Spleen (tissue), 7 donors: ENCODE results near the gene SLC39A11.

Experiments
- CTCF ChIP-seq, 11 experiments: fragments of 200-600 bp in 7 of 11; fragments of 450-650 bp in 4 of 11; sonication (generic) in 4 of 11; IDR thresholded peaks in 8 of 11; conservative IDR thresholded peaks in 3 of 11; 1 replicate in 7 of 11; 2 replicates in 4 of 11; pipeline versions ENCODE4 v1.4.0 to v1.8.0; 2016 to 2021; ENCODE audit warnings: antibody characterized with exemption in 11 of 11, inconsistent platforms in 4 of 11, mild to moderate bottlenecking in 1 of 11
- POLR2A ChIP-seq, 3 donors: fragments of 450-650 bp; IDR thresholded peaks; one replicate each; pipeline ENCODE4 v1.5.1; 2017; ENCODE audit warnings: antibody characterized with exemption in 3 of 3, mild to moderate bottlenecking in 1 of 3
- donor health status: DM: no; HTN: no; CAD: no; lungs with moderate emphysema.
- donor health status: DM: no; HTN: no; CAD: no.
- donor health status: DM: no; HTN: no; CAD: no.

- TF ChIP-seq CTCF (IDR thresholded peaks at IDR 0.05 in 8 of 11, conservative IDR thresholded peaks at IDR 0.05 in 3 of 11) (no peak), POLR2A (IDR thresholded peaks at IDR 0.05) (no peak)
These were observed 410.6 kb downstream of the SLC39A11 start for GRCh38 chr17:72681844-72682243.
